AG08395 (cell line): Measurements from ENCODE around the gene MB21D2.
A peak's percentile ranks its signal among the peaks of the same experiment; 100 is the strongest.
"Not testable (repeated sequence)": the region's sequence is repeated elsewhere in the genome, so short reads cannot be mapped to it uniquely, and the experiment has no call there.

Experiments used
- DNase-seq: peaks from one replicate; pipeline ENCODE4 v3.0.0; 2012; ENCODE audit warnings: mixed read lengths, low spot score

Gene MB21D2

GRCh38 chr3:192860454-192860853, 57.2 kb downstream of the MB21D2 start:
- no peak for DNase-seq

- DNase-seq, result no peak
These were observed 58.6 kb downstream of the MB21D2 start for GRCh38 chr3:192858849-192859585.

GRCh38 chr3:192857260-192857661, 60.4 kb downstream of the MB21D2 start:
- DNase-seq, result peak; percentile 77

- no peak for DNase-seq
These were observed 62.2 kb downstream of the MB21D2 start for GRCh38 chr3:192855434-192855833.

- DNase-seq, result peak; percentile 63
These were observed 65.8 kb downstream of the MB21D2 start for GRCh38 chr3:192851821-192852372.

- no peak for DNase-seq
These were observed 67.1 kb downstream of the MB21D2 start for GRCh38 chr3:192850451-192850981.

GRCh38 chr3:192849821-192850220, 67.8 kb downstream of the MB21D2 start:
- DNase-seq, result not testable (repeated sequence)

GRCh38 chr3:192848371-192849233, 69.1 kb downstream of the MB21D2 start:
- no peak for DNase-seq

- DNase-seq, result peak; percentile 13
These were observed 69.7 kb downstream of the MB21D2 start for GRCh38 chr3:192847941-192848340.

- no peak for DNase-seq
These were observed 72.2 kb downstream of the MB21D2 start for GRCh38 chr3:192845526-192845855.

GRCh38 chr3:192844836-192845525, 72.7 kb downstream of the MB21D2 start:
- DNase-seq, result peak; percentile 34

- DNase-seq, result no peak
These were observed 73.2 kb downstream of the MB21D2 start for GRCh38 chr3:192844486-192844765.

- no peak for DNase-seq
These were observed 73.8 kb downstream of the MB21D2 start for GRCh38 chr3:192843723-192844485.

GRCh38 chr3:192843119-192843518, 74.5 kb downstream of the MB21D2 start:
- no peak for DNase-seq

- no peak for DNase-seq
These were observed 74.9 kb downstream of the MB21D2 start for GRCh38 chr3:192842711-192843110.

GRCh38 chr3:192842138-192842537, 75.5 kb downstream of the MB21D2 start:
- DNase-seq, result no peak

- DNase-seq, result no peak
These were observed 76.2 kb downstream of the MB21D2 start for GRCh38 chr3:192841428-192841827.

- DNase-seq, result no peak
These were observed 77.4 kb downstream of the MB21D2 start for GRCh38 chr3:192840143-192840836.

- peak; percentile 14 for DNase-seq
These were observed 81.5 kb downstream of the MB21D2 start for GRCh38 chr3:192835818-192836815.

GRCh38 chr3:192834428-192834827, 83.2 kb downstream of the MB21D2 start:
- no peak for DNase-seq
